Measurements from ENCODE around the gene RPAP3. TPM values are rescaled to one million over a fixed set of nuclear protein-coding genes. Genes with fewer than 3 reads are reported as not detected.
"Not testable (repeated sequence)": the region's sequence is repeated elsewhere in the genome, so short reads cannot be mapped to it uniquely, and the experiment has no call there.

RPAP3 gene
- total RNA-seq, 6 donors from 2014 or later, result 6.5 to 28.0 (median 16.4) TPM

DNA sequence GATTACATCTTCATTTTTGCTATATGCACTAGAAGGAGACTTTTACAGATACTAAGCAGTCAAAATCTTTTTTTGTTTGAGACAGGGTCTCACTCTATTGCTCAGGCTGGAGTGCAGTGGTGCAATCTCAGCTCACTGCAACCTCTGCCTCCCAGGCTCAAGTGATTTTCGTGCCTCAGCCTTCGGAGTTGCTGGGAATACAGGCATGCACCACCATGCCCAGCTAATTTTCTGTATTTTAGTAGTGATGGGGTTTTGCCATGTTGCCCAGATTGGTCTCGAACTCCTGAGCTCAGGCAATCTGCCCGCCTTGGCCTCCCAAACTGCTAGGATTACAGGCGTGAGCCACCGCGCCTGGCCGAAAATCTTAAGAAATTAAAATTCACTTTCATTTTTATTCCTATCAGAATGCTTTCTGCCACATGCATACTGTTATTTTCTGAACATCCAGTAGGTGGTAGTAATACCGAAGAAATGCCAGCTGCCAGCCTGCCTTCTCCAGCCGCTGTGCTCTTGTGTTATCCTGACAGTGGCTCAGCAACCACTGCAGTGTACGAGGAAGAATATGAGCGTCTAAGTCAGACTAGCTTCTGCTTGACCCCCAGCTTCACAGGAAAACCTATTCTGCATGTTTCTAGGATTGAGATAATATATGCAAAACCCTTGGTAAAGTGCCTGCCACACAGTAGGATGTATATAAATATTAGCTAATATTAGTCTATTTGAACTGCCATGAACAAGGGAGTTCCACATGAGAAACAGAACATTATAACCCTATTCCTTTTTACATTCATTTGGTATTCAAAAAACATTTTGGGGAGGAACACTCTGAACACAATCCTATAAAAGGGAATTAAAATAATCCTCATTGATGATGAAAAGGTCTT is 54.2 kb downstream of the RPAP3 start:
- no peaks in the 10 kb centered on the region for H3K27me3 ChIP-seq
- TF ChIP-seq, protein P1, sequence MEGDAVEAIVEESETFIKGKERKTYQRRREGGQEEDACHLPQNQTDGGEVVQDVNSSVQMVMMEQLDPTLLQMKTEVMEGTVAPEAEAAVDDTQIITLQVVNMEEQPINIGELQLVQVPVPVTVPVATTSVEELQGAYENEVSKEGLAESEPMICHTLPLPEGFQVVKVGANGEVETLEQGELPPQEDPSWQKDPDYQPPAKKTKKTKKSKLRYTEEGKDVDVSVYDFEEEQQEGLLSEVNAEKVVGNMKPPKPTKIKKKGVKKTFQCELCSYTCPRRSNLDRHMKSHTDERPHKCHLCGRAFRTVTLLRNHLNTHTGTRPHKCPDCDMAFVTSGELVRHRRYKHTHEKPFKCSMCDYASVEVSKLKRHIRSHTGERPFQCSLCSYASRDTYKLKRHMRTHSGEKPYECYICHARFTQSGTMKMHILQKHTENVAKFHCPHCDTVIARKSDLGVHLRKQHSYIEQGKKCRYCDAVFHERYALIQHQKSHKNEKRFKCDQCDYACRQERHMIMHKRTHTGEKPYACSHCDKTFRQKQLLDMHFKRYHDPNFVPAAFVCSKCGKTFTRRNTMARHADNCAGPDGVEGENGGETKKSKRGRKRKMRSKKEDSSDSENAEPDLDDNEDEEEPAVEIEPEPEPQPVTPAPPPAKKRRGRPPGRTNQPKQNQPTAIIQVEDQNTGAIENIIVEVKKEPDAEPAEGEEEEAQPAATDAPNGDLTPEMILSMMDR (IDR thresholded peaks at IDR 0.05), result peak; percentile 57 to 85 (median 78)
- no peak for TF ChIP-seq POLR2AphosphoS5 (IDR thresholded peaks at IDR 0.05)
- 35 to 39% methylated on average over 12 of the region's 12 CpGs for WGBS, 2 donors
- peaks cover 9 to 19% (median 12%) of the 10 kb centered on the region in 4 donors for H3K4me1 ChIP-seq
- H3K36me3 ChIP-seq, result no peaks in the 10 kb centered on the region
- DNase-seq (peak in 1 of 2 donors; percentile 80), ATAC-seq (ENCODE audit: low FRiP score in 2 of 2) (peak; percentile 85 to 96)
- H3K27ac ChIP-seq, result peak overlapping the region in 1 of 4 donors; percentile 55
- peak overlapping the region in 2 of 4 donors; percentile 19 to 26 for H3K4me3 ChIP-seq
- no peaks in the 10 kb centered on the region for H3K9me3 ChIP-seq

DNA sequence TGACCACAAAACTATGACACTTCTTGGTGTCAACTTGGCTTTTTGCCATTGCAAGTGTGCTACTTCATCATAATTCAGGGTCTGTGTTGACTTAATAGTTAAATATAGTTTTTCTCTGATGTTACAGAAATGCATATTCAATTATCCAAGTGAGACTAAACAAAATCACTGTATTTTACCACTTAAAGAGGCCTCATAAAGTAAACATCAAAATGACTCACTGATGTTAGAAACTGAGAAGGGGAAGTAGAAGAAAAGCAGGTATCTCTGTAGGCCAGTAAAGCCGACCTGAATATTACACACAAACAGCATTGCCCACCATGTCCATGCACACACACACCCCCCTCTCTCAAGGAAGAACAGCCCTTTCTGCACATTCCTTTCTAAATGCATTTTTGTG is 55.4 kb downstream of the RPAP3 start:
- WGBS, 2 donors, result 58 to 77% methylated on average over 1 of the region's 1 CpG
- H3K36me3 ChIP-seq, result no peaks in the 10 kb centered on the region
- DNase-seq (no peak), ATAC-seq (ENCODE audit: low FRiP score in 2 of 2) (no peak)
- no peak overlapping the region for H3K4me3 ChIP-seq
- H3K27me3 ChIP-seq, result no peaks in the 10 kb centered on the region
- no peak overlapping the region for H3K27ac ChIP-seq
- peaks cover 9 to 19% (median 12%) of the 10 kb centered on the region in 4 donors for H3K4me1 ChIP-seq
- no peaks in the 10 kb centered on the region for H3K9me3 ChIP-seq
- TF ChIP-seq POLR2AphosphoS5 (IDR thresholded peaks at IDR 0.05) (no peak), EP300 (IDR thresholded peaks at IDR 0.05) (no peak), POLR2A (IDR thresholded peaks at IDR 0.05) (no peak)
- TF ChIP-seq, protein P1 (IDR thresholded peaks at IDR 0.05), result no peak

DNA sequence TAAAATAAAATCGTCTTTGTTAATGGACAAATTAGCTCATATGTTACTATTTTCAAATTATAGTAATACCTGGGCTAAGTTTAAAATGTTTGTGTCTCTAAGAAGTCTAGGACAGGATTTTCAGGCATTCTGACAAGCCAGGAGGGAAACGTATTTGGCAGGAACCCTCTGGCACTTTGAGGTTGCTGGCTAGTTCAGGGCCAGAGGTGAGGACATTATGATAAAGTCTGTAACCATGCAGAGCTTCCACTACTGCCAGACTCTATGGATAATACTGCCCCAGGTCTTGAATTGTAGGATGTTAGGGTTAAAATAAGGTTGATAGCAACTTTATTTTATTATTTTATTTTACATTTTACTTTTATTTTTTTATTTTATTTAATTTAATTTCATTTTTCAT is 56.4 kb downstream of the RPAP3 start:
- Histone ChIP-seq H3K4me1 (peaks cover 9 to 19% (median 12%) of the 10 kb centered on the region in 4 donors), H3K36me3 (no peaks in the 10 kb centered on the region), H3K27ac (no peak overlapping the region), H3K27me3 (no peaks in the 10 kb centered on the region), H3K4me3 (no peak overlapping the region), H3K9me3 (peaks cover 0 to 1% (median 0%) of the 10 kb centered on the region in 4 donors)
- ATAC-seq (ENCODE audit: low FRiP score in 2 of 2) (no peak), DNase-seq (no peak)
- WGBS, 2 donors, result 83 to 85% methylated on average over 2 of the region's 2 CpGs
- TF ChIP-seq EP300 (IDR thresholded peaks at IDR 0.05) (no peak), POLR2AphosphoS5 (IDR thresholded peaks at IDR 0.05) (no peak)

DNA sequence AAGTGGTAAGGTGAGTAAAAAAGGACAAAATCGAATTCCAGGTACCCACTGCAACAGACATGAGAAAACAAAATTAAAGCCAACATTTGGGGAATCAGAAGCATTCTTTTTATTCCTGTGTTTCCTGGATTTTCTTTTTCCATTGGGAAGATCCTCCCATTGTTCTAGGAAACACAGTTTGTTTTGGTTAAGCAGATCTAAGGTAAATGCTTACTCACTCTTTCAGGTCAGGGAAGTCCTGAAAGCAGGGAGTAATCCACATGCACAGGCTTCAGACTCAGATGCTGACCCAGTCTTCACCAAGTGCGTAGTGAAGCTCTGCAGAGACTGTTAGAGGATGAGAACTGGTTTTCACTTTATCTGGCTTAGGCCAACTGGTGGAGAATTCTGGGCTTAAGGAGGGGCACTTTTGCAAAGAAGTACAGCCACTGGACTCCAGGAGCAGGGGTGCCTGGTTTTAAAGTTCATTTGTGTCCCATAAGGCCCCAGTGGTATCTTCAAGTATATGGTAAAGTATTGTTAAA is 57.7 kb downstream of the RPAP3 start:
- no peak for ATAC-seq (ENCODE audit: low FRiP score in 2 of 2)
- DNase-seq, result no peak
- TF ChIP-seq POLR2A (IDR thresholded peaks at IDR 0.05), result no peak
- no peak for TF ChIP-seq EP300 (IDR thresholded peaks at IDR 0.05)
- no peak for TF ChIP-seq POLR2AphosphoS5 (IDR thresholded peaks at IDR 0.05)
- TF ChIP-seq, protein P1 (IDR thresholded peaks at IDR 0.05), result no peak
- Histone ChIP-seq H3K9me3 (peaks cover 1 to 10% (median 7%) of the 10 kb centered on the region in 4 donors), H3K4me1 (peaks cover 9 to 19% (median 12%) of the 10 kb centered on the region in 4 donors), H3K36me3 (no peaks in the 10 kb centered on the region), H3K27me3 (no peaks in the 10 kb centered on the region), H3K4me3 (no peak overlapping the region), H3K27ac (no peak overlapping the region)
- WGBS, 2 donors, result 90 to 94% methylated on average over 2 of the region's 2 CpGs

DNA sequence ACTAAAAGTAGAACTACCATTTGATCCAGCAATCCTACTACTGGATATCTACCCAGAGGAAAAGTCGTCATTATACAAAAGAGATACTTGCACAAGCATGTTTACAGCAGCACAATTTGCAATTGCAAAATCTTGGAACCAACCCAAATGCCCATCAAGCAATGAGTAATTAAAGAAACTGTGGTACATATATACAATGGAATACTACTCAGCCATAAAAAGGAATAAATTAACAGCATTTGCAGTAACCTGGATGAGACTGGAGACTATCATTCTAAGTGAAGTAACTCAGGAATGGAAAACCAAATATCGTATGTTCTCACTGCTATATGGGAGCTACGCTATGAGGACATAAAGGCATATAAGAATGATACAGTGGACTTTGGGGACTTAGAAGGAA is 63.5 kb downstream of the RPAP3 start:
- WGBS, 2 donors, result 94 to 97% methylated on average over 3 of the region's 3 CpGs
- H3K9me3 ChIP-seq, result peaks cover 4 to 17% (median 15%) of the 10 kb centered on the region in 4 donors
- ATAC-seq (ENCODE audit: low FRiP score in 2 of 2); DNase-seq; H3K36me3 ChIP-seq; H3K27me3 ChIP-seq; H3K4me1 ChIP-seq; H3K27ac ChIP-seq; H3K4me3 ChIP-seq: not testable (repeated sequence)
